ENCODE results near the gene GOT1.

Gene GOT1

GRCh38 chr10:99432881-99433280, 2.5 kb upstream of the GOT1 start:
- no peak for DNase-seq

- no peak for DNase-seq
Measured at GRCh38 chr10:99432047-99432446, 1.6 kb upstream of the GOT1 start.

DNA sequence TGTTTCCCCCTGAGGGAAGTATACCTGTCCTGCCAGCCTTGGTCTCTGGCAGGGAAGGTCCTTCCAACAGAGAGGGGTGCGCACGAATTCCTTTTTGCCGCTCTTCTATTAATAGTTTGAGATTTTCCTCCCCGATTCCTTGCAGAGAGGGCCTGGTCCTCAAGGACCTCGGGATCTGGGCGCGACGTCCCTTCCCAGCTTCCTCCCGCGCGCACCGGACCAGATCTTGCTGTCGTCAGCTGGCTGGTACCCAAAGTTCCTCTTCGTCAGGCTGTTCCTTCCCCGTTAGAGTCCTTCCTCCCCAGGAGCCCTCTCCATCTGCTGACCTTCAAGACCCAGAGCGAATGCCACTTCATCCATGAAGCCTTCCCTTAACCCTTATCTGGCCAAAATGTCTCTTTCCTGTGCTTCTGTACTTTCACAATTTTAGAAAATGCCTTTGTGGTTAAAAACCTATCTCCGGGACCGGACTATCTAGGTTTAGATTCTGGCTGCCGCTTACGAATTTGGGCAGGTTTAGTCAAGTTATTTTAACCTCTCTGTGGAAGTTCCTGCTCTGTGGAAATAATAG, 851 bp upstream of the GOT1 start:
- DNase-seq: no peak

- DNase-seq: no peak
Measured at GRCh38 chr10:99430116-99430450, 341 bp downstream of the GOT1 start.

DNA sequence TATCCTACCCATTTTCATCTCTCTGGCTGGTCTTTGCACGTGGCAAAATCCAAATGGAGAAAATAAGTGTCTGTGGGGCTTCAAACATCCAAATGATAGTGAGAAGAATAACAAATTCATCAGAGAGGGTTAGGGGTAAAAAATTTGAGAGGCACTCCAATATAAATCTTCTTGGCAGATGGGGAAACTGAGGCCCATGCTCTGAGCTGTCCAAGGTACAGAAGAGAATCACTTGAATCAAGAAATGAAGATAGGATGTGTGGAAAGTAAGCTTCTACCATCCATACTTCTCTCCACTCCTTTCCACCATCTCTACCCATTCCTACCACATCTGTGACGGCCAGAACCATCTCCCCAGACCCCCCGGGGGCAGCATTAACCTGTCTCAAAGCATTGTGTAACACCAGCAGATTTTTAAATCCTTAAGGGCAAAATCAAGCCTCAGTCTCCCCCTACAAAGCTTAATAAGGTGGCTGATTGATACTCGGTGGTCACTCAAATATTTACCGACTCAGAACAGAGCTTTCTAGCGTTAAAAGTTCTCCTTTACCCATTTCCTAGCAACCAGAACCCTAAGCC, 818 bp downstream of the GOT1 start:
- DNase-seq: no peak

DNA sequence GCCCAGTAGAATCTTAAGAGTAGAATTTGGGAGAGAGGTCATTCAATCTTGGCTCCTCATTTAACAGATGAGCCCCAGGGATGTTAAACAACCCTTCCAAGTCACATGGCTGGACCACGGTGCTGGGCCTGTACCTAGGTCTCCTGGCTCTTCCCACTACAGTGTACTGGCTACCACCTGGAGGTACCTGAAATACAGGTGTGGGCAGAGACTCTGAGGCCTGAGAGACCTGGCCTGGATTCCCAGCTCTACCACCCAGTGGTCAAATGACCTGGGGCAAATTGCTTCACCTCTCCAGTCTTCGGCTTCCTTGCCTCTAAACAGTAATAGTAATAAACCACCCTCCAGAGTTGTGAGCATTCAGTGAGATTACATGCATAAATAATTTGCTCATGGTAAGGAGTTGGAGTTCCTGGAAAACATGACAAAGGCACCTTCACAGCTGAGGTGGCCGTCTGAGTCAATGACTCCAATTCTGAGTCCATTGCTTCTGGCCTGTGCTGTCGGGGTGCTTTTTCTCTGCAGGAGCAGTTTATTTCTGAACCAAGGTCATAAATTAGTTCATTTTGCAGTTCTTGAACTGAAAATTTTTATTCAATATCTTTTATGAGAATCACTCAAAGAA, 2.7 kb downstream of the GOT1 start:
- no peak for DNase-seq

DNA sequence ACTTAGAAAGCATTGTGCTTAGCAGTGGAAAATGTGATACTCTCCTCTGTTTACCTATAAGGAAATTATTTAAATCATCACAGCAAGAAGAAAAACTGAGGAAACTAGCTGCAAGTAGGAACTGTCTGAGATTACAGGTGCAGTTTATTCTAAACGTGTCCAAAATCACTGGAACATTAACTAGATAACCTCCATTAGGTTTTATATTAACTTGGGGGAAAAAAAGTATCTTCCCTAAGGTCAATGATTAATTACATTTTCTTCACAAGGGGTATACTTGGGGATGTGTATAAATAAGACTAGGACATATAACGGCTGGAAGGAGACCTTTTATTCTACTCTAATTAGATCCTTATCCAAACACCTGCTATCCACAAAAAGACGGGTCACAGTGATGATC, 3.7 kb downstream of the GOT1 start:
- DNase-seq: no peak

DNA sequence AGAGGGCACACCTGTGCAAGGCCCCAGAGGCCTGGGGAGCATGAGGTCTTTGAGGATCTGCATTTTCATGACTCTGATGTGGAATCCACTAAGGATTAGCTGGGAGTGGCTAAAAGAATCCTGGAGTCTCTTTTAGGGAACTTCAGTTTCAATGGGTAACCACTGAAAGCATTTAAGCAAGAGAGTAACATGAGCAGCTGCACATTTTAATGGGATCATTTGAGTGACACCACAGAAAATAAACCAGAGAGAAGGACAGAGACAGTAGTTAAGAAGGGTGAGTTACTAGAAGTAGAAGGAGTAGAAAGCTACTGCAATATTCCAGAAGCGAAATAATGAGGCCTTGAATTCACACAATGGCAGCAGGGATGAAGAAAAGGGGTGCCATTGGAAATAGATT, 5.2 kb downstream of the GOT1 start:
- DNase-seq: no peak

GRCh38 chr10:99424656-99425055, 5.8 kb downstream of the GOT1 start:
- no peak for DNase-seq

- DNase-seq: no peak
Measured at GRCh38 chr10:99422529-99423096, 7.8 kb downstream of the GOT1 start.

DNA sequence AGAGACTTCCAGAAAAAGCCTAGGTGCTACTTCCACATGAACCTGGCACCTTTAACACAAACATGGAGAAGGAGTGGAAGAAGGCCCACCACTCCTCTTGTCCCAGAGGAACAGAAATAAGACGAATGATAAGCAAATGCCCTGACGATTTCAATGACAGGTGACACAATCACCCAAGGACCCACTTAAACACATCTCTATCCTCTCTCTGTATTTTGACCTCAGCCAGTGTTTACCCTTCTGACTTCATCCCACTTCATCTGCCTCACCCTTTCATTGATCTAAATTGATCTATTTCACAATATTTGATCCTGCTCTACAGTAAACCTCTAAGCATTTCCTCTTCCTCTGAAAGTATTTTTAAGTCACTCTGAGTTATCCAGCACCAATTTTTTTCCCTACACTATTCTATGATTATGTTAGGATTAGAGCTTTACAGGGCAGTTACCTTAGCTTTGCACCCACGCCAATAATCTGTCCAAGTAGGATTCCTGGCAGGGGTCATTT, 9.1 kb downstream of the GOT1 start:
- no peak for DNase-seq

DNA sequence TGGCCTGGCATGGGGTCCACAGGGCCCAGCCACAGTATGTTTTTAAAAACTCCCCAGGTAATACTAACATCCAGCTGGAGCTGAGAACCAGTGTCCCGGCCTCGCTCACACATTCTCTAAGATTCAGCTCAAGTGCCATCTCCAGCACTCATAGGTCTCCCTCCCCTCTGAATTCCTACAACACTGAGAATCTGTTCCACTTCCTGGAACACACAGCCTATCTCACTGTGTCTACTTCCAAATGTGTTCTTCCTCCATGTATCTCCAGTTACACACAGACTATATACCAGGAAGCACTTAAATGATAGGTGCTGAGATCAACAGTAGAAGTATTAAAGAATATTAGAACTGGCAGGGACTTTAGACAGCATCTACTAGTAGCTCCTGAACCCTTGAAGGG, 10.7 kb downstream of the GOT1 start:
- DNase-seq: no peak

DNA sequence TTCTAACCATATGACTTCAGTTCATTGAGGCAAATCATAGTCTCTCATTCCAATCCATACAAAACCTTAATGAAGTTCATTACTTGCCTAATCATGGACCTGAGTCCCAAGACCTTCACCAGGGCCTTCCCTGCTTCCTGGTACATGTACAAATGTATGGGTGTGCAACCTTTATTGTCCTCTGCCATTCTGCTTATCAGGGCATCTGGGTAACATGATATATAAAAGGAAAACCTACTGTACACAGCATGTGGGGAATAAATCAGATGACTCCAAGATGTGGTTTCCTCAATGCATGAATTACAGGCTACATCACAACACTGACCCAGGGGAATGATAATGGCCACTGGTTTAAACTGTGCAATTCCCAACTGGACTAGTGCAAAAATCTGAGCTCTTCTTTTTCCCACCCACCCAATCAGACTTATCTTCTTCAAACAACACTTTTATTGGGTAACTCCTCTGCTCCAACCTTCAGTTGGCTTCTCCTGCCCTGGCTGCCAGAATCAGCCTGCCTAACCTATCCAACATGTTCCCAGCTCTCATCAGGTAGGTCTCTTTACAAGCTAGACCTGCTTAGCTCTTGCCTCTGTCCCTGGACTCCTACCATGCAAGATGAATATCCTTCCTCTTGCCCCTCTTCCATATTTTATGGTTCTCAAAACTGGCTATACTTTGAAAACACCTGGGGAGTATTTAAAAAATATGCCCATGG, 11.4 kb downstream of the GOT1 start:
- DNase-seq: no peak

DNA sequence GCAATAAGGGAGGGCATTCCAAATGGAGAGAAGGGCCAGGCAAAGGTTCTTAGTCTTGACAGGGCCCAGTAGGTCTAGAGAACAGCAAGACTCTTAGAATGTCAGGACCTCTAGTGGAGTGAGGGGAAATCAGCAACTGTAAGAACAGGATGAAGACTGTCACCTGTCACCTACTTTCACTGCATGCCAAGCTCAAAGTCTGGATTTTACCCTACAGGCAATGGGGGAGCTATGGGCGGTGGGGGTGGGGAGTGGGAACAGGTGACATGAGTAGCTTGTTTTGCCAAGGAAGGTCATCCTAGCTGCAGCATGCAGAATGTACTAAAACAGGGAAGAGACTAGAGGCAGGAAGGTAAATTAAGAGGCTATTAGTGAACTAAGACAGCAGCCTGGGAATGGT, 18.3 kb downstream of the GOT1 start:
- DNase-seq: no peak

DNA sequence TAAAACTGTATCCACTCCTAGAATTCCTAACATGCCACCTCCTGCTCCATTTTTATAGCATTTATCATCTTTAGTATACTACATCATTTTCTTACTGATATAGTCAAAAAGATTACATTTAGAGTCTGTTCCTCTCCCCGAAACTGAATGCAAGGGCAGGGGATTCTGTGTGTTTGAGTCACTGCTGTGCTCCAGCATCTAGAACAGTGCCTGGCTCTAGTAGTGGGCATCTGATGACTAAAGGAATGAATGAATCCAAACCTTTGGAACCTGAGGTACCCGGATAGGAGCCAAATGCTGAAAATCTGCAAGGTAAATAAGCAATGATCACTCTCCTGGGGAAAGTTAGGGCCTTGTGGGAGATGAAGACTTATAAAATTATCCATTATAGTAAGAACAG, 18.9 kb downstream of the GOT1 start:
- DNase-seq: no peak

- no peak for DNase-seq
Measured at GRCh38 chr10:99410876-99411275, 19.5 kb downstream of the GOT1 start.

- no peak for DNase-seq
Measured at GRCh38 chr10:99410146-99410545, 20.3 kb downstream of the GOT1 start.

DNA sequence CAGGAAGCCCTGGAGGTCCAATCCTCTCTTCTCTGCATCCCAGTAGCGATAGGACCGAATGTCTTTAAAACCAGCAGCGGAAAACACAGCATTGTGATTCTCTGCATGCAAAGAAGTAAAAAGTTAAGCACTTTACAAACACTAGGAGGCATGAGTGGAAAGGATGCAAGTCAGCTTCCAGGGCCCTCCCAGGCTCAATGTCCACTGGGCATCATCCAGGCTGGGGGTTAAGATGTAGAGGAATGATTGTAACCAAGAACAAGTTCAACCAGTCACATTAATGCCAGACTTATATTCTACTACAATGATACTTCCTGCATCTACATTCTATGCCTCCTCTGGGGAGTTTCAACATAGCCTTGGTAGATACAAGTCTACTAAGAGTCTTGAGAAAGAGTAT, 24.3 kb downstream of the GOT1 start:
- DNase-seq: no peak

DNA sequence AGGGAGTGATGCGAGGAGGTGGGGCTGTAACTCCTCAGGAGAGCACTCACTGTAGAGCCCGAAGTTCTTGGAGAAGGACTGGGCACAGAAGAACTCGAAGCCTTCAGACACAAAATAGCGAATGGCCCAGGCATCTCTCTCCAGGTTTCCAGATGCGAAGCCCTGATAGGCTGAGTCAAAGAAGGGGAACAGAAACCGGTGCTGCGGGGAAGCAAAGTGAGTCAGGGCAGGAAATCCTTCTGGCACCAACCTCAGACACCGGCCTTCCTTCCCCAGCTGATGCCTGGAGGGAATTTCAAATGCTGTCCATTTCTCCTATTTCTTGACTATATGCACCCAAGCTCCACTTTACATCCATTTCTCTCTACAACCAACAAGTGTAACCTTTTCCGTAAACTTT, 26.8 kb downstream of the GOT1 start:
- DNase-seq: no peak

GRCh38 chr10:99399664-99400063, 30.8 kb downstream of the GOT1 start:
- DNase-seq: no peak

GRCh38 chr10:99396471-99396870, 34.0 kb downstream of the GOT1 start:
- no peak for DNase-seq

DNA sequence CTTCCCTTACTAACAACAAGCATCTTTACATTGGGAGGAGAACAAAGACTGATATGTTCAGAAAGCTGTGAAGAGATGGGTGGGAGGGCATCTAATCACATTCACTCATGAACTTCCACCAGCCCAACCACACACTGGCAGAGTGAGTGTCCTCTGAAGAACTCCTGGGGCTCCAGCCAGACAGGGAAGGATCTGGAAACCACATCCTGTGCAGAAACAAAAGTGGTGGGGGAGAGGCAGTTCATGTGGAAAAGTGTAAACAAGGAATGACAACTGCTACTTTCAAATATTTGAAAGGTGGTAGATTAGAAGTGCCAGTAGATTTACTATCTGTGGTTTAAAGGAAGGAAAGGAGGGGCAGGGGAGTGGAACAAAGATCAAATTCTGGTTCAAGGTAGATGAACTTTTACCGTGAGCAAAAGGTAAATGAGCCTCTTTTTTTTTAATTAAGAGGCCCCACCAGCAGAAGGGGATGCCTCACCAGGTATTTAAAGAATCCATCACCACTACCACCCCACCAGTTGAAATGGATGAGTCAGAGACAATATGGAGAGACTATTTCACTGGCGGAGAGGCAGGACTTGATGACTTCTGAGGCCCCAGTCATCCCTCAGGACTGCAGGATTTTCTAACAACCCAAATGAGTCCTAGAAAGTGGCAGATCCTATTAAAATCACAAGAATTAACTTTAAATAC, 34.5 kb downstream of the GOT1 start:
- DNase-seq: no peak

DNA sequence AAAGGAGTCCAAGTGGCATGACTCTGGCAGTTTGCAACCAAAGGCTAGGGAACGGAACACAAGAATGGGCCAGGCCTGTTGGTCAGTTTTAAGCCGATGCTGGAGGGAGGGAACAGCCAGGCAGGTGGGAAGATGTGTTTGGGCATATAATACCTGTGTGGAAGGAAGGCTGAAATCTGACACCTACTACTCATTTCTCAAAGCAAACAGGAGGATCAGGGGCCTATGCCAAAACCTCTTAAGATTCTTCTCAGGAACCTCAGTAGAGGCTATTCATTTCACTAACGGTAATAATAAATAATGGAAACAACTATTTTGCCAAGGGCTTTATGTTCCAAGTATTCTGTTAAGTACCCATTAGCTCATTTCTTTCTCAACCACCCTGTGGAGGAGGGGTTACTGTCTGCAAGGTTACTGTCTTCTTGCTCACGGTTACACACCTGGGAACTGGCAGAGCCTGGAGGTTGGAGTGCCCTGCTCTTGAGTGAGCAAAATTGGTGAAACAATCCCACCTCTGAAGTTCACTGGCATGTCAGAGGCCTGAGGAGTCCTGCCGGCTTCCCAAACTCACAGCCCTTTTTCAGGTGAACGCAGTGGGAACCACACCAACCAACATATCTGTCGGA, 35.5 kb downstream of the GOT1 start:
- DNase-seq: no peak
